ENCODE results near the gene VPREB3.

VPREB3 gene

GRCh38 chr22:23782703-23783102 is 28.5 kb upstream of the VPREB3 start:
- DNase-seq (ENCODE audit: low read depth in 2 of 2) = no peak

GRCh38 chr22:23782252-23782651 is 28.0 kb upstream of the VPREB3 start:
- no peak for DNase-seq (ENCODE audit: low read depth in 2 of 2)

- DNase-seq (ENCODE audit: low read depth in 2 of 2) = no peak
Measured at GRCh38 chr22:23781511-23782183, 27.4 kb upstream of the VPREB3 start.

GRCh38 chr22:23781065-23781464 is 26.8 kb upstream of the VPREB3 start:
- DNase-seq (ENCODE audit: low read depth in 2 of 2) = no peak

GRCh38 chr22:23780146-23780748 is 26.0 kb upstream of the VPREB3 start:
- DNase-seq (ENCODE audit: low read depth in 2 of 2) = no peak

GRCh38 chr22:23779731-23780130 is 25.5 kb upstream of the VPREB3 start:
- DNase-seq (ENCODE audit: low read depth in 2 of 2) = no peak

DNA sequence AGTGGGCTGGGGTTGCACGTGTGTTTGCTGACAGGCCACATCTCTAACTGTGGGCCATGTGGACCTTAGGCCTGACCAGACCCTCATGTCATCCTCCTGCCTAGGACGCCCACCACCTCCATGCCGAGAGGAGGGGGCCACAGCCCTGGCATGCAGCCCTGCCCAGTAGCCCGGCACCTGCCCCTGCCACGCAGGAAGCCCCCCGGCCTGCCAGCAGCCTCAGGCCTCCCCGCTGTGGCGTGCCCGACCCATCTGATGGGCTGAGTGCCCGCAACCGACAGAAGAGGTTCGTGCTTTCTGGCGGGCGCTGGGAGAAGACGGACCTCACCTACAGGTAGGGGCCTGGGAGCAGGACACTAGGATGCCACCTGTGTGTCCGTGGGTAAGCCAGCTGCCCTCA is 24.9 kb upstream of the VPREB3 start:
- DNase-seq (ENCODE audit: low read depth in 2 of 2) = no peak

DNA sequence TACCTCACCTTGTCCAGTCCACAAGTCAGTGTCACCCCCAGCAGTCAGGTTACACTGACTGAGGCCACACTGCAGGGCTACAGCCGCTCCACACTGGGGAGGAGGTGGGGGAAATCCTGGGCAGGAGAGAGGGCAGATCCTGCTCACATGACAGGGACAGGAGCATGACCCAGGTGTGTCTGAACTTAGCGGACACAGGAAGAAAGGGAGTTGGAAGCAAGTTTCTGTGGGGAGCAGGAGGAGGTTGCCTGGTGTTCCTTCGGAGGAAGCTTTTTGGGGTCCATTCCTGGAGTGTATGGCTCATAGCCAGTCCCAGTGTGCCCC is 24.3 kb upstream of the VPREB3 start:
- DNase-seq (ENCODE audit: low read depth in 2 of 2) = no peak

- DNase-seq (ENCODE audit: low read depth in 2 of 2) = no peak
Measured at GRCh38 chr22:23777776-23778576, 23.8 kb upstream of the VPREB3 start.

DNA sequence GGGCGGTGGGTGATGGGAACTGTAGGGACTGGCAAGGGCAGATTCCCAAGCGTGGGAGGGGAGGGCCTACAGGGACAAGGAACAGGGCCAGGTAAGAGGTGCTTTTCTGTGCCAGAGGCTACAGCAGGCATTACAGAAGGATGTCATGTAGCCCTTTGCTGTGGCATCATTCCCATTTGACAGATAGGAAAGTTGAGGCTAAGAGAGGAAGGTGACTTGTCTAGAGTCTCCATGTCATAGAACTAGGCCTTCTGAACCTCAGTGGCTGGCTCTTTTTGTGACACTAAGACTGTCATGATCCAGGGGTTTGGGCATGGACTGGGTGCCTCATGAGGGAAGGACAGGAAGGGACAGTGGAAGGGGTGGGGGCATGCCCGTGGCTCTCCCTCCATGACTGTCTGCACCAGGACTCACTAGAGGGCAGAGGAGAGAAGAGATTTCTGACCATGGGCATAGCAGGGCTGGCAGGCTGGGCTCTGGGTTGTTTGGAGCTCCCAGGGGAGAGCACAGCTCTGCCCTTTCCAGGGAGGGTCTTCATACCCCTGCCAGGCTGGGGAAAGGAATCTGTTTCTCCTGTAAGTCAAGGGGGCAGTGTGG is 21.7 kb upstream of the VPREB3 start:
- no peak for DNase-seq (ENCODE audit: low read depth in 2 of 2)

DNA sequence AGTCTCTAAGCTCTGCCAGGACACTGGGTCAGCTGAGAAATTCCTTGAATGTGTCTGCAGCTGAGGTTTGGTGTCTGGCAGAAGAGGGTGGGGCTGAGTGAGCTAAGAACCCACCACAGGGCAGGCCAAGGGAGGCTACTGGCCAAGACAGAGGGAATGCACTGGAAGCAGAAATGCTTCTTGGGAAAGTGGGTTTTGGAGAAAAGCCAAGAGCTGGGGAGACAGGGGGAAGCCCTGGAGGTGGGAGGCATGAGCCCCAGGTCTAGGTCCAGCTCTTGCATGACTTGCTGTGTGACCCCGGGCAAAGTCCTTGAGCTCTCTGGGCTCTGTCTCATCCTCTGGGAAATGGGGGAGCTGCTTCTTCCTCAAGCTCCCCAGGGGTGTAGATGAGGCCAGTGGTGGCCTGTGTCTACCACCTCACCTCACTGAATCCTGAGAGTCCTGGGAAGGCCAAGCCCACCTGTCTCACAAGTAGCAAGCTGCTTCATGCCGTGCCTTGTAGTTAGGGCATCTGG is 20.8 kb upstream of the VPREB3 start:
- DNase-seq (ENCODE audit: low read depth in 2 of 2) = no peak

DNA sequence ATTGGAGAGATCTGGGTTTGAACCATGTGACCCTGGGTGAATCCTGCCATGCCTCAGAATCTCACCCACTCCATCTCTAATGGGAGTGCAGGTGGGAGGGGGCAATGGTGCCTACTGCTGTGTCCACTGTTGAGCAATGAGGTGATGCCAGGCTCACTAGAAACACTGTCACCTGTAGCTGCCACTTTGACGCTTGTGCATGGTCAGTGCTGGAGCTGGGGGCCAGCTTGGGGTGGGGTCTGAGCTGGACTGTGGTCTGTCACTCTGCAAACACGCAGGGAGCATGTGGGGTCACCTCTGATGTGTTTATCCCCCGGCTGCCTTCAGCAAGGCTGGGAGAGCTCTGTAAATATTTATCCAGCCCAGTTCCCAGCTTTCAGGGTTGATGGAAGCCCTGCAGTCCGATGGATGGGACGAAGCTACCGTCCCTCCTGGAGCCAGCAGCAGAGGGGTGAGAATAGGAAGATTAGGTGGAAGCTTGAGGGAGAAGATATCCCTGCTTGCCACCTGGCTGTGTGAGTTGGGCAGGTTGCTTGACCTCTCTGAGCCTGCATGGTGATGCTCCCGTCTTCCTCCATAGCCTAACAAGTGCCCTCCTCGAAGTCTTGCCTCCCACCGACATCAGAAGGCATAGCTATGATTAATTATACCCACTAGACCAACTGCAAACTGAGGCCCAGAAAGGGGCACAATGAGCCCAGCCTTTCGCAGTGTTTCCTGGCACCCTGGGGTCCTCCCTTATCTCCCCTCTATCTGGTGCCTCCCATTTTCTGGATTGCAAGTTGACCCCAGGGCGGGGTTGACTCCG is 20.1 kb upstream of the VPREB3 start:
- DNase-seq (ENCODE audit: low read depth in 2 of 2) = no peak

DNA sequence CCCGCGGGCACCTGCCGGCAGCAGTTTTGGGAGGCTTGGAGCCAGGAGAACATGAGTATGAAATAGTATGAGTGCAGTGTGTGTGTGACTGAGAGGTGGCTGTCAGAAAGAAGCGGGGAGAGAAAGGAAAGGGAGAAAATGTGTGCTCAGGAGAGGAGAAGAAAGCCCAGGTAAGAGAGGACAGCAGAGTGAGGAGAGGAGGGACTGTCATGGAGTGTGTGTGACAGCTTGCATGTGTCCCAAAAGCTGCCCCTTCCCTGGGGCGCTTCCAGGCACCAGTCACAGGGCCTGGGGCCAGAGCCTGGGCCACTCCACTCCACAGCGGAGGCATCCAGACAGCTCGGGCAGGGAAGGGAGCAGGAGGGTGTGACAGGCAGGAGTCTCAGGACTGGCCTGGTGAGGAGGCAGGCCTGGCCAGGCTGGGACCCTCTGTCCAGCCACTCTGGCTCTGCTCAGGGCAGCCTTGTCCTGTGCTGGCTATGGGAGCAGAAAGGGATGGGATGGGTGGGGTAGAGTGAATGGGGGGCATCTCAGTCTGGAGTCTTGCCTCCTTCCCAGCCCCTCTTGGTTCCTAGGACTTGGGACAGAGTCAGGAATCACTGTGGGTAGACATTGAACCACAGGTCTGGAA is 19.4 kb upstream of the VPREB3 start:
- no peak for DNase-seq (ENCODE audit: low read depth in 2 of 2)

- peak; percentile 34 to 47 for DNase-seq (ENCODE audit: low read depth in 2 of 2)
Measured at GRCh38 chr22:23772649-23773473, 18.6 kb upstream of the VPREB3 start, which contains the start of gene MMP11. Gene MMP11 (plus strand): TSS chr22:23772849. CDS start chr22:23772871, 22 bp downstream.

GRCh38 chr22:23772315-23772648 is 18.1 kb upstream of the VPREB3 start:
- DNase-seq (ENCODE audit: low read depth in 2 of 2) = no peak

DNA sequence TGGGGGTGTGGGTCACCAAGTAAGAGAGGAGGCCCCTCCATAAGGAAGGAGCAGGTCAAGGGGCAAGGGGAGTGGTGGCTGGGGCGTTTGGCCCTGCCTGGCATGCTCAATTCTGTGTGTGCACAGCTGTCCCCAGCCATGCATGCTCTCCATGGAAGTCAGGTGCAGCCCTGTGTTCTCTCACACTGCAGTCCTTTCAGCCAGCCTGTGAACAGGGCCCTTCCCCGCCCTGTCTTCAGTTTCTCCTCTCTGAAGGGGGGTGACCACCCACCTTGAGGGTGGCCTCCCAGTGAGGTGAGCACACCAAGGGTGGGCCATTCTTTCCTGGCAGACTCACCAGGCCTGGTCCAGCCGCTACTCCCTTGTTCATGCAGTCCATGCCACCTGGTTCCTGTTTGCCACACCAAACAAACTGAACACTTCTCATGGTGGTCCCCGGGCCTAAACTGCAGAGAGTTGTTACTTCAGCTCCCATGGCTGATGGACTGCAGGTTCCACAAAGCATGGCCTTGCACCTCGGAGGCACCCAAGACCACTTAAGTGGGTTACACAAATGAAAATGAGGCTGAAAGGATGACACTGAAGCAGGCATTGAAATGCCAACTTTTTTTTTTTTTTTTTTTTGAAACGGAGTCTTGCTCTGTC is 15.2 kb upstream of the VPREB3 start:
- DNase-seq (ENCODE audit: low read depth in 2 of 2) = no peak

DNA sequence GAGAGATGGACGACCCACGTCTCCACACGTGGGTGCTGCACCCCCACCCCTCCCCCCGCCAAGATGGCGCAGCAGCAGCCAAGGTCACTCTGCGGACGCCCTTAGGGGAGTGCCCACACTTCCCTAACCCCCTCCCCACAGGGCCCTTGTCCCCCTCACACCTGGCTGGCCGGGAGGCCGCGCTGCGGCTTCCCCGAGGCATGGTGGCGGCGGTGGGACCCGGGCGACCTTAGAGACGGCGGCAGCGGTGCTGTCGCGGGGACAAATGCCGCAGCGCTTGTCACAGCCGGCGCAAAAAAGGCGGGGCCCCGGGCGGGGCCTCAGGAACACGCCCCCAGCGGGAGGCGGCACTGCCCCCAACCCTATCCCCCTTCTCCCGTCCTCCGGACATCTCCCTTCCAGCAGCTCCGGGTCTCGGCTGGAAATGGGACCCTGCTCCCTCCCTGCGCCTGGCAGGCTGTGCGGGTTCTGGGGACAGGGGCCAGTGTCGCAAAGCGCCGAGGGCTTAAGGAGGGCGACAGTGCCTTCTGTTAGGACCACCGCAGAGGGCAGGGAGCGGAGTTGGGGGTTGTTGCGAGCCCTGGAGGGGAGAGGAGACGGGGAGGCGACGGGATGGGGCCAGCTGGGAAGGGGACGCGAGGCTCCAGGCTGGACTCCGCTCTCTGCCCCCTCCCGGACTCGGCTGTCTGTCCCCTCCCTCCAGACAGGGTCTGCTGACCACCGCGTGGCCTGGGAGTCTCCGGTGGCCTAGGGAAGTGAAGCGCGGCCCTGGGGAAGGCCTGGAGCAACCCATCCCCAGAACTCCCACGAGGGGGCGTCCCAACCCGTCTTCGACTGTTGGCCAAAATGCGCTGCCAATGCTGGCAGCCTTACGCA is 13.7 kb upstream of the VPREB3 start, which contains the start of gene CHCHD10:
TSS of gene CHCHD10 (minus strand) at position 300 of the 876 bp plus-strand sequence. CDS start at position 202, 98 bp downstream.
- DNase-seq (ENCODE audit: low read depth in 2 of 2) = peak; percentile 71 to 73

GRCh38 chr22:23767303-23767672 is 13.1 kb upstream of the VPREB3 start:
- no peak for DNase-seq (ENCODE audit: low read depth in 2 of 2)
